Endothelial cell (in vitro differentiated cells): ENCODE data around the gene MRTFB. TPM values are rescaled to one million over a fixed set of nuclear protein-coding genes. Genes with fewer than 3 reads are reported as not detected.

ENCODE experiments used
- DNase-seq: peaks from one replicate; pipeline ENCODE4 v3.0.0; 2021; ENCODE audit warnings: low spot score
- H3K27ac Mint-ChIP-seq: one replicate; pipeline ENCODE4 v1.8.0; 2021; ENCODE audit warnings: mixed read lengths, inconsistent platforms; ENCODE audit not compliant: unreplicated experiment
- H3K27me3 Mint-ChIP-seq: one replicate; pipeline ENCODE4 v1.8.0; 2021; ENCODE audit warnings: mild to moderate bottlenecking, moderate library complexity, mixed read lengths, inconsistent platforms; ENCODE audit not compliant: unreplicated experiment
- H3K36me3 Mint-ChIP-seq: one replicate; pipeline ENCODE4 v1.8.0; 2021; ENCODE audit warnings: mild to moderate bottlenecking, low read depth, mixed read lengths, inconsistent platforms; ENCODE audit not compliant: unreplicated experiment
- H3K4me1 Mint-ChIP-seq: one replicate; pipeline ENCODE4 v1.8.0; 2021; ENCODE audit warnings: mild to moderate bottlenecking, mixed read lengths, inconsistent platforms; ENCODE audit not compliant: unreplicated experiment
- H3K4me3 Mint-ChIP-seq: one replicate; pipeline ENCODE4 v1.8.0; 2021; ENCODE audit warnings: mild to moderate bottlenecking, mixed read lengths, inconsistent platforms; ENCODE audit not compliant: unreplicated experiment
- H3K9me3 Mint-ChIP-seq: one replicate; pipeline ENCODE4 v1.8.0; 2021; ENCODE audit warnings: mixed read lengths, inconsistent platforms; ENCODE audit not compliant: unreplicated experiment
- CTCF ChIP-seq: fragments of 200-600 bp; sonication (generic); IDR thresholded peaks from one replicate; pipeline ENCODE4 v1.5.0; 2021; ENCODE audit warnings: antibody characterized with exemption; ENCODE audit not compliant: unreplicated experiment
- total RNA-seq: library from RNA; stranded (reverse); fragmentation: NEBNext Ultra II Directional; extraction: Animal tissue kit (Norgen Biotek cat#: 25700); gene quantifications from one replicate; pipeline ENCODE4 v1.2.1, GENCODE V29; 2021; ENCODE audit not compliant: unreplicated experiment

MRTFB gene
- total RNA-seq, 1 donor from 2014 or later: 51.3 TPM

GRCh38 chr16:14186007-14186794 lies 115.1 kb downstream of the MRTFB start:
- DNase-seq: peak; percentile 24
- TF ChIP-seq CTCF: peak; percentile 70
- H3K36me3 Mint-ChIP-seq: no peaks in the 10 kb centered on the region
- peaks cover 63% of the 10 kb centered on the region for H3K4me1 Mint-ChIP-seq
- H3K9me3 Mint-ChIP-seq: no peaks in the 10 kb centered on the region
- H3K27me3 Mint-ChIP-seq: peaks cover 2% of the 10 kb centered on the region
- H3K4me3 Mint-ChIP-seq: no peak overlapping the region
- H3K27ac Mint-ChIP-seq: peak overlapping the region; percentile 82

- Mint-ChIP-seq H3K27me3 (peaks cover 2% of the 10 kb centered on the region), H3K27ac (peak overlapping the region; percentile 82), H3K4me1 (peaks cover 57% of the 10 kb centered on the region), H3K9me3 (no peaks in the 10 kb centered on the region), H3K36me3 (no peaks in the 10 kb centered on the region), H3K4me3 (no peak overlapping the region)
- TF ChIP-seq CTCF: no peak
- DNase-seq: no peak
Observed at GRCh38 chr16:14186795-14187221, 115.7 kb downstream of the MRTFB start.

- H3K4me3 Mint-ChIP-seq: peak overlapping the region; percentile 11
- no peaks in the 10 kb centered on the region for H3K9me3 Mint-ChIP-seq
- DNase-seq: no peak
- peaks cover 2% of the 10 kb centered on the region for H3K27me3 Mint-ChIP-seq
- H3K4me1 Mint-ChIP-seq: peaks cover 49% of the 10 kb centered on the region
- H3K36me3 Mint-ChIP-seq: no peaks in the 10 kb centered on the region
- H3K27ac Mint-ChIP-seq: peak overlapping the region; percentile 94
- TF ChIP-seq CTCF: no peak
Observed at GRCh38 chr16:14187517-14188338, 116.6 kb downstream of the MRTFB start.

- Mint-ChIP-seq H3K4me3 (no peak overlapping the region), H3K36me3 (no peaks in the 10 kb centered on the region), H3K9me3 (no peaks in the 10 kb centered on the region), H3K27me3 (no peaks in the 10 kb centered on the region), H3K4me1 (peaks cover 25% of the 10 kb centered on the region), H3K27ac (no peak overlapping the region)
- no peak for TF ChIP-seq CTCF
- no peak for DNase-seq
Observed at GRCh38 chr16:14193316-14193871, 122.3 kb downstream of the MRTFB start.
